Measurements from ENCODE around the gene IL12RB1.
"Not testable (repeated sequence)": the region's sequence is repeated elsewhere in the genome, so short reads cannot be mapped to it uniquely, and the experiment has no call there.

The IL12RB1 gene

DNA sequence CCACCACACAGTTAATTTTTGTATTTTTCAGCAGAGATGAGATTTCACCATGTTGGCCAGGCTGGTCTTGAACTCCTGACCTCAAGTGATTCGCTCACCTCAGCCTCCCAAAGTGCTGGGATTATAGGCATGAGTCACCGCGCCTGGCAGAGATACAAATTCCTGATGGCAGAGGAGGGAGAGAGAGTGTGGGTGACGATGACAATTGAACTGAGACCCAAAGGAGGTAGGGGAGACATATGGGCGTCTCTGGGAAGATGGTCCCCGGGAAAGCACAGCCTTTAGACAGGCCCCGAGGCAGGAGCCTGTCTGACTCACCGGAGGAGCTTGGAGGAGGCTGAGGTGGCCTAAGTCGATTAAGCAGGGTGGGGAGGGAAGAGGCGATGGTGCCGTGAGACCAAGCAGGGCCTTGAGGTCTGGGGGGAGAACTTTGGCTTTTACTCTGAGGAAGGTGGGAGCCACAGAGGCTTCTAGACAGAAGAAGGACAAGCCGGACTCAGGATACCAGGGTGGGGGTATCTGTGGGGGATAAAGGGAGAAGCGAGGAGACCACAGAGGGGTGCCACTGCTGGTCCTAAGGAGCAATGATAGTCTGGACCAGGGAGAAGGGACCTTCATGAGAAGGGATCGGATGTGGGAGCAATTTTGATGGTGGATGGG is 40.5 kb downstream of the IL12RB1 start:
- DNase-seq (ENCODE audit: low read depth), result no peak

DNA sequence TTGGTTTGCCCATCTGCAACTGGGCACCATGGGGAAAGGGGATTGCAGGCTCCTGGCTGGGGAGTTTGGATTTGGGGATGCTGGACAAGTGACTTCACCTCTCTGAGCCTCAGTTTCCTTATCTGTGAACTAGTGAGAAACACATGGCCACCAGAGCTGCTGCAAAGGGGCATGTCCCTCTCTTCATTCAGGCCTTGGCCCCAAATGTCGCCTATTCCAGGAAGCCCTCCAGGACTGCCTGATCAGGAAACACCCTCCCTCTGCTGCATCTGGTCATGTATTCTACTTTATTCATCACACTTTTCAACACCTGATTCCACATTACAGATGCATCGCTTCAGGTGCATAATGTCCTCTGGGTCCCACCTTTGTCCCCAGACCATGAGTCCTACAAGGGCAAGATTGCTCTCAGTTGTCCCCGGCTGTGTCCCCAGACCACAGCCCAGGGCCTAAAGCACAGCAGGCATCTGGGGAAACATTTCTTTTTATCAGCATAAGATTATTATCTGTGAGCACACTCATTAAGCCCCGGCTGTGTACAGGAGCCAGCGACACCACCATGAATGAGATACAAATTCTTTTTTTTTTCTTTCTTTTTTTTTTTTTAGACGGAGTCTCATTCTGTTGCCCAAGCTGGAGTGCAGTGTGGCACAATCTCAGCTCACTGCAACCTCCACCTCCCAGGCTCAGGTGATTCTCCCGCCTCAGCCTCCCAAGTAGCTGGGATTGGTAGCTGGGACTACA is 41.3 kb downstream of the IL12RB1 start:
- no peak for DNase-seq (ENCODE audit: low read depth)

DNA sequence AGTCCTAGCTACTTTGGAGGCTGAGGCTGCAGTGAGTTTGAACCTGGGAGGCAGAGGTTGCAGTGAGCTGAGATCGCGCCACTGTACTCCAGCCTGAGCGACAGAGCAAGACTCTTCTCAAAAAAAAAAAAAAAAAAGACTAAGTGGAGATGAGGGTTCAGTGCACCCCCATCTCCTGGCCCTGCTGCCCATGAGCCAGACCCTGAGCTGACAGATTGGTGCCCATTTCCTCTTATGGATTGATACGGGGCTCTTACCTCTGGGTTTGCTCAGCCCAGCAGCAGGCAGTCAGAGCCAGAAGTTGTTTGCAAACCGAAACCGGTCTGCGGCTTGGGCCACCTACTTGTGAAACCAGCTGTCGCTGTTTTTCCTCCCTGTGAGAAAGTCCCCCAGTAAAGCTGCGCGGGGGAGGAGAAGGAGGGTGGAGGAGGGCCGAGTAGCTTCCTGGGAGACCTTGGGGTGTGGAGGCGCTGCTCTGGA is 41.9 kb downstream of the IL12RB1 start:
- peak; percentile 84 for DNase-seq (ENCODE audit: low read depth)

DNA sequence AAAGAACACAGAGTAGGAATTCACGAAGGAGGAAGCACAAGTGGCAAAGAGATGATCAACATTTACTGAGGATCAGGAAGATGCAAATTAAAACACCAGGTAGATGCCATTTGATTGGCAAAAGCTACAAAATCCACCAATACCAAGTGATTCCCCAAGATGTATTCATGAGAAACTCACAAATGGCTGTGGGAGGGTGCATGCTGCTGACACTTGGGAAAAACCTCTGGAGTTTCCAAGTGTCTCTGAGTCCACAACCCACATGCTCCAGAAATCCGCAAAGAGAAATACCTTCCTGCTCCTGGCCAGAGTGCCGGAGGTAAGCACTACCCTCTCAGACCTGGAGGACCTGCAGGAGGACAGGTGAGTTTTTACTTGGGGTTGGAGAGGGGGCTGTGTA is 43.1 kb downstream of the IL12RB1 start:
- no peak for DNase-seq (ENCODE audit: low read depth)

DNA sequence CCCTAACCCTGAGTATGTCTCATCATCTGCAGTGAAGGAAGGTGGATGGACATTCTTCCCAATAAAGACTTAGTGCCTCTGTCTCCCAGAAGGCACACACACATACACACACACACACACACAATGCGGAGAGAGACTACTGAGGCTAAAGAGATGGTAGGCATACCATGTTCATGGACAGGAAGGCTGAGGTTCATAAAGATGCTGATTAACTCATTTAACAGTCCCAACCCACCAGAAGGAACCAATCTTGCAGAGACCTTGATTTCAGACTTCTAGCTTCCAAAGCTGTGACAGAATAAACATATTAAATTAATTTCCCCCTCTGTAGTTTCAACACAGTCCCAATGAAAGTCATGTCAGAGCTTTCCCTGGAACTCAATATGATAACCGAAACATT is 45.7 kb downstream of the IL12RB1 start:
- DNase-seq (ENCODE audit: low read depth), result no peak

DNA sequence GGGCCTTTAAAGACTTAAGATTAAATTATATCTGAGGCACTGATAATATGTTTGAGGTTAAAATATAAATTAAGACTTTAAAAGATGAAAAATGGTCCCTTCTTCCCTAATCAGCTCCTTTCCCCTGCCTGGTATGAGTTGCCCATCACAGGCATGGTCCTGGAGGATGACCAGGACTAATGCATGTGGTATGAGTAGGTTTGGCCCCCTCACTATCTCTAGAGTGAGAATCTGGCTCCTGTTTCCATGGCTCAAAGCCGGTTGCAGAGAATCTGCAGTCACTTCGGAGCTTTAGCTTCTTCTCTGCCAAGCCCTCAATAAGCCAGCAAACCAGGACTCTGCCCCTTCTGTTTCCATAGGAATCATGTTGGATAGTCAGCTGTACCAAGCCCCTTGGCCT is 54.6 kb downstream of the IL12RB1 start:
- DNase-seq (ENCODE audit: low read depth), result not testable (repeated sequence)

DNA sequence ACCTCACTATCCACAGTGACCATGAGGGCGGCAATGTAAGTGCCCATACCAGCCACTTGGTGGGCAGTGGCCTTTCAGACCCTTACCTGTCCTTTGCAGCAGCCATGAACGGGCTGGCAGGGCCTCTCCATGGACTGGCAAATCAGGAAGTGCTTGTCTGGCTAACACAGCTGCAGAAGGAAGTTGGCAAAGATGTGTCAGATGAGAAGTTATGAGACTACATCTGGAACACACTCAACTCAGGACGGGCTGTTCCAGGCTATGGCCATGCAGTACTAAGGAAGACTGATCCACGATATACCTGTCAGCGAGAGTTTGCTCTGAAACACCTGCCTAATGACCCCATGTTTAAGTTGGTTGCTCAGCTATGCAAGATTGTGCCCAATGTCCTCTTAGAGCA is 55.3 kb downstream of the IL12RB1 start:
- DNase-seq (ENCODE audit: low read depth), result not testable (repeated sequence)

DNA sequence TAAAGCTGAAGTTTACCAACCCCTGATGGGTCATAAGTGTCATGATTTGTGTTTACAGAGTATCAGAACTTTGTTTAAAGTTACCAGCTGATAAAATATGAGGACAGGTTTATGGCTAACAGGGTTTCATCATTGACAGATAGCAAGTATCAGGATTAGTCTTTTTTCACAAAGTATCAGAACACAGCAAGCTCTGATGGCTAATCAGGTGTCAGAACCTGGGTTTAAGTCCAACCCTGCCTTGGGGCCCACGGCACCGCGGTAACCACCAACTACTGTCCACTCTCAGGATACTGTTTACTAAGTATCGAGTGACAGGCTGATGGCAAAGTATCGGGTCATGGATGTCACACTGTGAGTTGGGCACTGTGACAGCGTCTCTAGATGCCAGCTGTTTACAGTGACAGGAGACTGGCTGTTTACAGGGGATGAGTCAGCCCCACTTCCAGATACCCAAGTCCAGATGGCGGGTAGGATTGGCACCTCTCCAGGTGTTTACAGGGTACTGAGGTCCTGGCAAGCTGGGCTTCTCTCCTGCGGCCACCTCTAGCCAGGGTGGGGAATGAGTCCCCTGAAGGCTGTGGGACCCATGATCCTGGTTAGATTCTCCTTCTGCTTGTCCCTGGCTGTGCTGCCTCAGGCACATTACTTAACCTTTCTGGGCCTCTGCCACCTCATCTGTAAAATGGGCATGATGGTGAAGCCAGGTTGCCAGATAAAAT is 57.0 kb downstream of the IL12RB1 start:
- DNase-seq (ENCODE audit: low read depth), result no peak

DNA sequence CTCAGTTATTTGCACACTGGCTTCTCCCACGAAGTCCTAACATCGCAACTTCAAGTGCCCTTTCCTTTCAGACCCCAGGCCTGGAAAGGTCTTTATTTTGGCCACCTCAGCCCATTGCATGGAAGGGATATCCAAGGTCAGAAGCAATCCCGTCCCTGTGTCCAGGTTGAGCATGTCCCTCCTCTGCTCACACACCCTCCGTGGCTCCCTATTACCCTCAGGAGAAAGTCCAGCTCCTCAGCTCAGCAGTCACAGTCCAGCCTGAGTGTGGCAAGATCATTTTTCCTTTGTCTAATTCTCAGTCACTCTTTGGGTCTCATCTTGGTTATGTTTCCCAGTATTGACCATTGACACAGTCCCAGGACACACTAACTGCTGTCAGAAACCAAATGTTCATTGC is 59.6 kb downstream of the IL12RB1 start:
- DNase-seq (ENCODE audit: low read depth), result no peak

DNA sequence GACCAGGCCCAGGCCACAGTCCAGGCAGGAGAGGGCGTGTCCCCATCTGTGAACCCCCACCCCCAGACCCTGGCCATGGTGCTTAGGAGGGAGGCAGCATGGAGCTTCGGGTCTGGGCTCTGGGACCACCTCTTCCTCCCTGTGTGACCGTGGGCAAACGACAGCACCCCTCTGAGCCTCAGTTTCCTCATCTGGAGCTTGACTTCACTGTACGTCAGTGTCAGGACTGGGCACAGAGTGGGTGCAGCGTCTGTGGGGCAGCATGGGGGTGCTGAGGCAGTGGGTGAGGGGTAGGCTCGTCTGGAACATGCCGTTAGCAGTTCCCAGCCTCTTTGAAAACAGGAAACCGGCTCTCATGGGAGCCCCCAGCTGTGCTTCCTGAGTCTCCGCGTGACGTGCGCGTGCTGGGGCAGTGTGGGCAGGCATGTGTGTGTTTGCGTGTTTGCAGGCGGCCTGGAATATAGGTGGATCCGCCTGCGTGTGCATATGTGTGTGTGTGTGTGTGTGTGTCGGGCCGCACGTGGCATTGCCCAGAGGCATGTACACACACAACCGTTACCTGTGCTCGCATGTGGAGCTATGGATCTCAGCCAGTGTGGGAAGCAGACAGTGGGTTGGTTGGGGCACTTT is 63.0 kb downstream of the IL12RB1 start:
- DNase-seq (ENCODE audit: low read depth), result no peak

DNA sequence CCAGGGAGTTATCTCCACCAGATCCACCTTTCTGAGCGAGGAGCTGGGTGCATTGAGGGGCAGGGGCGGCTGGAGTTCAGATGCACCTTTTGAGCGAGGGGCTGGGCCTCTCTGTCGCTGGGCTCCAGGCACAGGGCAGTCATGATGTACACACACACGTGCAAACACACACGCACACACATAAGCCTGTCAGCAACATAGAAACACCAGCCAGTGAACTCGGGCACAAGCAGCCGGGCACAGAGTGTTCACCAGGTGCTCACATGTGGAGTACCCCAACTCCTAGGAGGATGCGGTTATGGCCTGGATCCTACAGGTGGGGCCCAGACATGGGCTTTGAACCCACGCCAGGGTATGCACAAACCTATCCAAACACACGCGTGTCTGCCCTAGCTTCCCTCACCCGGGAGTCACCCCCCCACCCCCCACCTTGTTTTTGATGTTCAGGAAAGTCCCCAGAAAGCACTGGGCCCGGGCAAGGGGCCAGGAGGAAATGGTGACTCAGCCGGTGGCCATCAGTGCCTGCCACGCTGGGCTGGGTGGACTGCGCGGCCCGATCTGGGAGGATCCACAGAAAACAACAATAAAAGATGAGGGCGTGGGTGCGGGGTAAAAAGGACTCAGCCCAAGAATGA is 65.5 kb downstream of the IL12RB1 start:
- DNase-seq (ENCODE audit: low read depth), result peak; percentile 47

DNA sequence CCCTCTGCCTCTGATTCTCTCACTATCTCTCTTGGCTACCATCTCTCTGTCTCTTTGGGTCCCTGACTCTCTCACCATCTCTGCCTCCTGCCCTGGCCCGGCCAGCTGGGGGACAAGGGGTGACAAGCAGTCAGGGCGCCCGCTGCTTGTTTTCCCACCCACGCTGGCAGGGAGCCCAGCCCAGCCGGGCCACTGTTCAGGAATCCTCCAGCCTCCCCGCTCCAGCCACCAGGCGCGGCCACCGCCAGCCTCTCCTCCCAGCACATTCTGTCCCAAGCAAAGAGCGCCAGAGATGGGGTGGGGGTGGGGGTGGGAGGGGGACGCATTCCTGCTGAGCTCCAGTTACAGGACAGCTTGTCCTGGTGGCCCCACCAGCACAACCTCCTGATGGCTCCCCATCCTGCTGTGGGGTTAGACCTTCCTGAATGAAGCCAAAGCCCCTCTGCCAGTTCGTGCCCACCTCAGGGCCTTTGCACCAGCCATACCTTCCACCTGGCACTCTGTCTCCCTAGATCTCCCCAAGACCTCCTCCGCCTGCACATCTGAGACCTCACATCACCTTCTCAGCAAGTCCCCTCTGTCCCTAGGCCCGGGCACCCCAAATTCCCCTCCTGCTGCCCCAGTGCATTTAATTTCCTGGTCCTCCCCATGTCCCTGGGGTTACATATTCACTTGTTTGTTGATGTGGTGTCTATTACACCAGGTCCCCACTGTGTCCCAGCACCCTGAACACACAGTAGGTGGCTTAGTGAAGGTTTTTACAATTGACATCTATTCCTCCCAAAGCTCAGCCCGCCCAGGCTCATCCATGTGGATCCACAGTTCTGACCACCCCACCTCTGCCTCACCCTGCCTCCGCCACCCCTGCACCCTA is 66.3 kb downstream of the IL12RB1 start:
- no peak for DNase-seq (ENCODE audit: low read depth)

DNA sequence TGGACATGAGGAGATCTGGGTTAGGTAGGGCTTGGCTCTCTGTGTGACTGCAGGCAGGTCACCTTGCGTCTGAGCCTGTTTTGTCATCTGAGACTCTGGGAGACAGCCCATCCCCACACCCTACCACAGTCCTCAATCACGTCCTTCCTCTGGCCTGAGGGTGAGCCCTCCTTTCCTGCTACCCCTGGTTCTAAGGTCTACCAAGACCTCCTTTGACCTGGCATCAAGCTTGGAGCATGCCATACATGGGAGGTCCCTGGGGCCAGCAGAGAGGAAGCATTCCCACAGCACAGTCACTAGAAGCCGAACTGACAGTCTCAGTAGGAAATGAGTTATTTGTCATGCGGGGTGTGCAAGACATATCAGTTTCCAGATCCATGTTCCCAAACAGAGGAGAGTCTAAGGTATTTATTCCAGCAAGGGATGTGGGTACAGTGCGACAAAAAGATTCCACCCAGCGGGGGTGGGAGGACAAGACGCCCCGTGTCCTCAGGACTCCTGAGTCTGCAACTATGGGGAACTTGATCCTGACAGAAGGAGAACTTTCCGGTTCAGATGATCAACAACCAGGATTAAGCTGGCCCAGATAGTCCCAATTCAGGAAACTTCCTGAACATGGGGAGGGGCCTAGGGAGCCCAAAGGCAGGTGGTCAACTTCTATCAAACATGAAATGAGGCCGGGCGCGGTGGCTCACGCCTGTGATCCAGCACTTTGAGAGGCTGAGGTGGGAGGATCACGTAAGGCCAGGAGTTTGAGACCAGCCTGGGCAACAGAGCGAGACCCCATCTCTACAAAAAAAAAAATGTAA is 69.3 kb downstream of the IL12RB1 start:
- DNase-seq (ENCODE audit: low read depth), result no peak

DNA sequence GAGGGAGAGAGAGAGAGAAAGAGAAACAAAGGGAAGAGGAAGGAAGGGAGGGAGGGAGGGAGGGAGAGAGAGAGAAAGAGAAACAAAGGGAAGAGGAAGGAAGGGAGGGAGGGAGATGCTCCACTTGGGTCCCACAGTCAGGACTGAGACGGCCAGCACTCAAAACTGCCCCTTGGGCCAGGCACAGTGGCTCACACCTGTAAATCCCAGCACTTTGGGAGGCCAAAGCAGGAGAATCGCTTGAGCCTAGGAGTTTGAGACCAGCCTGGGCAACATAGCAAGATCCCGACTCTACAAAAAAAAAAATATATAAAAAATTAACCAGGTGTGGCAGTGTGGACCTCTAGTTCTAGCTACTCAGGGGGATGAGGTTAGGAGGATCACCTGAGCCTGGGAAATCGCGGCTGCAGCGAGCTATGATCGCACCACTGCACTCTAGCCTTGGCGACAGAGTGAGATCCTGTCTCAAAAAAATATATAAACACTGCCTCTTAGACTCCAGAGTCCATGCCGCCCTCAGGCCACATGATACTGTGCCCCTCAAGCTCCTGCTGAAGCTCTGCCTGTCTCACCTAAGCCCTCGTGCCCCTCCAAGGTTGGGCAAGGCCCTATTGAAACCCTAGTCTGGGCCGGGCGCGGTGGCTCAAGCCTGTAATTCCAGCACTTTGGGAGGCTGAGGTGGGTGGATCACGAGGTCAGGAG is 70.4 kb downstream of the IL12RB1 start:
- no peak for DNase-seq (ENCODE audit: low read depth)

DNA sequence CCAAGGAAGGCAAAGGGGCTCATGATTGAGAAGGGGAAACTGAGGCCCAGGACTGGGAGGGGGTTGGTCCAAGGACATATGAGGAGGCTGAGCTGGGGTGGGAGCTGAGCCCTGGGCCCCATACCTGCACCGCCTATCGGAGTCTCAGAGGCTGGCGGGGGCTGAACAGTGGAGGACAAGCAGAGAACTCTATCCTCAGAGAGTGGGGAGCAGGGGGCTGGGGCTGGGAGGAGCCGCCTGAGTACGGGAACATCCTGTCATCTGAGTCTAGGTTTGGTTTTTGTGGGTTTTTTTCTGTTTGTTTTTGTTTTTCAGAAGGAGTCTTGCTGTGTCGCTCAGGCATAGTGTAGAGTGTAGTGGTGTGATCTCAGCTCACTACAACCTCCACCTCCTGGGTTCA is 72.5 kb downstream of the IL12RB1 start:
- DNase-seq (ENCODE audit: low read depth), result no peak

DNA sequence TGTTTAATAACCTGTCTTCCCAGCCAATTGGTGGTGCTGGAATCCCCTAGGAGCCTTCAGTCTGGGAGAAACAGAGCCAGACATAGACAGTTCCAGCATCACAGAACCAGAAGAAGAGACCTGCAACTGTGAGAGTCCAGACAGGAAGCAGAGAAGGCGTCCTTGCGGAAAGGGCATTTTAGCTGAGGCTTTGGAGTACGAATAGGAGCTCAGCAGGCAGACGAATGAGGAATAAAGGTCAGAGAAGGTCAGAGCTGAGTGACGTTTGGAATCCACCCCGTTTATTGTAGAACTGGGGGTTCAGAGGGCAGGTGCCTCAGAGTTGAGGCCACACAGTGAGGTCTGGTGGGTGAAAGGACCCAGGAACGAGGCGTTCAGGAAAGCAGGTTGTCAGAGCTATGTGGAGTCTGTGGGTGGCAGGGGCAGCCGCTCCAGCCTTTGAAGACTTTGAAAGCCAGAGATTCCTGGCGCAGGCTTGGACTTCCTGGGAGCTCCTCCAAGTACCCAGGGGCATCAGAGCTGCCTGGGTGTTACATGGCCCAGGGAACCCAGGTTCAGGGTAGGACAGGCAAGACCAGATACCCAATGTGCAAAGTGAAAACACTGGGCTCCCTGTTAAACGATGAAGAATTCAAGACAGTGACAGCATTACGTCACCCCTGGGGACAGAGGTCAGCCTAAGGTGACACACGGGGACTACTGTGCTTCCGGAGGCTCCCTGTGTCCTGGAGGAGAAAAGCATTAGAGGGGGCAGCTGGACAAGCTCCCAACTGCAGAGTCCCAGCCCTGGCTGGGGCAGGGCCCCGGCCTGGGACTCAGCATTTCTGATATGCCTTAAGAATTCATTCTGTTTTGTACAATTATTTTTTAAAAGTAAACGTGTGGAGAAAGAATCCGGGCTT is 73.3 kb downstream of the IL12RB1 start:
- DNase-seq (ENCODE audit: low read depth), result no peak

DNA sequence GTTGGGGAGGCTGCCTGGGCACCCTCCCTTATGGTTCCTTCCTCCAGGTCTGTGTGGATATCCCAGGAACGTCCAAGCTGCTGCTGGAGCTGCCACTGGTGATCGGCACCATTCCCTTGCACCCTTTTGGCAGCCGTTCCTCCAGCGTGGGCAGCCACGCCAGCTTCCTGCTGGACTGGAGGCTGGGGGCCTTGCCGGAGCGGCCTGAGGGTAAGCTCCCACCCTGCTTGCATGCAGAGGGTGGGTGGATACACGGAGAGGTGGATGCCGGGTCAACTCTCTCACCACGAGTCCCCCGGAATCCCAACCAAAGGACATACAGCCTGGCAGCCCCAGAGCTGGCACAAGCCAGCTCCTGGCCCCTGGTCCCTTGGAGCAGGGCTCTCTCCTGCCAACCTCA is 76.6 kb downstream of the IL12RB1 start:
- no peak for DNase-seq (ENCODE audit: low read depth)

DNA sequence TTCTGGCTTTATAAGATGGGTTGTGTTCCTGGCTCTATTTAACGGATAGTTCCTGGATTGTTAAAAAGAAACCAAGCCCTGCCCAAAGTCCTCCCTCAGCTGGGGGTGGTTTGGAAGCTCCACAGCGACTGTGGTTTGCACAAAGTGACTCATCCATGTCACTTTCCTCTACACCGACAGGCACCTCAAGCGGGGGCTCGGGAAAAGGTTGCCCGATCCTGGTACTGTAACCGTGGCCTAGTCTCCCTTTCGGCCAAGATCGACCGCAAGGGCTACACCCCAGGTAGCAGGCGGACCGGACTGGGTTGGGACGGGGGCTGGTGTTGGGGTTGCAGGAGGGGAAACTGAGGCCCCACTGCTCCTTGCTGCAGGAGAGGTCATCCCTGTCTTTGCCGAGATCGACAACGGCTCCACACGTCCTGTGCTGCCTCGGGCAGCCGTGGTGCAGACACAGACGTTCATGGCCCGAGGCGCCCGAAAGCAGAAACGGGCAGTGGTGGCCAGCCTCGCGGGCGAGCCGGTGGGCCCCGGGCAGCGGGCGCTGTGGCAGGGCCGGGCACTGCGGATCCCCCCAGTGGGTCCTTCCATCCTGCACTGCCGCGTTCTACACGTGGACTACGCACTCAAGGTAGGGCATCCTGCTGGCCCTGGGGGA is 77.2 kb downstream of the IL12RB1 start:
- no peak for DNase-seq (ENCODE audit: low read depth)
